IPS DF 6.9 (cell line): Measurements from ENCODE around the gene UBXN6.

Experiments used
- DNase-seq: peaks from one replicate; pipeline ENCODE4 v3.0.0-alpha.2; 2013; ENCODE audit warnings: low read depth, low spot score
- H3K27ac ChIP-seq: one replicate; pipeline ENCODE4 v1.5.1; 2013; ENCODE audit warnings: low read length, control low read depth
- H3K27me3 ChIP-seq: 2 replicates; pipeline ENCODE4 v1.6.1; 2013; ENCODE audit warnings: mild to moderate bottlenecking, low read length; ENCODE audit not compliant: control insufficient read depth, insufficient read depth
- H3K36me3 ChIP-seq: 2 replicates; pipeline ENCODE4 v1.6.1; 2013; ENCODE audit warnings: low read length; ENCODE audit not compliant: control insufficient read depth, insufficient read depth
- H3K4me1 ChIP-seq: 2 replicates; pipeline ENCODE4 v1.6.1; 2013; ENCODE audit warnings: low read length; ENCODE audit not compliant: control insufficient read depth, insufficient read depth
- H3K4me3 ChIP-seq: 2 replicates; pipeline ENCODE4 v1.5.1; 2013; ENCODE audit warnings: mild to moderate bottlenecking, low read length
- H3K9me3 ChIP-seq: 2 replicates; pipeline ENCODE4 v1.6.1; 2013; ENCODE audit warnings: low read length, inconsistent platforms; ENCODE audit not compliant: control insufficient read depth, insufficient read depth
- WGBS: extraction: QIAGEN DNeasy Blood & Tissue Kit; methylation state at CpG from one replicate; pipeline ENCODE4 v1.1.7; 2013; ENCODE audit warnings: mixed read lengths, missing lambda C conversion rate; ENCODE audit not compliant: insufficient read length, insufficient coverage; 5-methylcytosine and 5-hydroxymethylcytosine counted together

Gene UBXN6, protein sequence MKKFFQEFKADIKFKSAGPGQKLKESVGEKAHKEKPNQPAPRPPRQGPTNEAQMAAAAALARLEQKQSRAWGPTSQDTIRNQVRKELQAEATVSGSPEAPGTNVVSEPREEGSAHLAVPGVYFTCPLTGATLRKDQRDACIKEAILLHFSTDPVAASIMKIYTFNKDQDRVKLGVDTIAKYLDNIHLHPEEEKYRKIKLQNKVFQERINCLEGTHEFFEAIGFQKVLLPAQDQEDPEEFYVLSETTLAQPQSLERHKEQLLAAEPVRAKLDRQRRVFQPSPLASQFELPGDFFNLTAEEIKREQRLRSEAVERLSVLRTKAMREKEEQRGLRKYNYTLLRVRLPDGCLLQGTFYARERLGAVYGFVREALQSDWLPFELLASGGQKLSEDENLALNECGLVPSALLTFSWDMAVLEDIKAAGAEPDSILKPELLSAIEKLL

DNA sequence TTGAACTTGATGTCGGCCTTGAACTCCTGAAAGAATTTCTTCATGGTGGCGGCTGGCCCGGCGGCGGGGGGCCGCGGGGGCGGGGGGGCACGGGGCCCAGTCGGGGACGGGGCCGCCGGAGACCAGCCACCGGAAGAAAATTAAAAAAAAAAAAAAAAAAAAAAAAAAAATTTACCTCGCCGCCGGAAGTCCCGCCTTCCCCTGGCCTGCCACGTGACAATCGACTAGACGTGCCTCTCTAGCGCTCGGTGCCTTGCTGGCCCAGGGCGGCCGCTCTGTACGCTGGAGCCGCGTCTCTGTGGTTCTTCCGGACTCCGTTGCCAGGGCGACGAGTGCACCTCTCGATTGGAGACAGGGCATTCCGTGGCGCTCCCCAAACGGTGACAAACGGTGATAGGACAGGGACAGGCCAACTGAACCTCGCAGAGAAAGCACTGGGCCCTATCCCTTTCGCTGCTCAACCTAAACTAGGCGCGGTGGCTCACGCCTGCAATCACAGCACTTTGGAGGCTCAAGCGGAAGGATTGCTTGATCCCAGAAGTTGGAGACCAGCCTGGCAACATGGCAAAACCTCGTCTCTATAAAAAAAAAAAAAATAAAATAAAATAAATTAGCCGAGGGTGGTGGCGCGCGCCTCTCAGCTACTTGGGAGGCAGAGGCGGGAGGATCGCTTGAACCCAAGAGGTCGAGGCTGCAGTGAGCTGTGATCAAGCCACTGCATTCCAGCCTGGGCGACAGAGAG, at the start of gene UBXN6:
Gene UBXN6, minus strand, starts transcription at position 141 of the 742 bp plus-strand sequence. Its CDS starts 97 bp downstream, at position 44.
- Histone ChIP-seq H3K27ac (no peak within 1 kb of the TSS), H3K4me1 (no peaks in the 10 kb centered on the region; the same call in 1 of the 2 replicates), H3K27me3 (no peaks in the 10 kb centered on the region), H3K4me3 (peak within 1 kb of the TSS; percentile 62; the same call in 1 of the 2 replicates), H3K36me3 (no peaks in the 10 kb centered on the region), H3K9me3 (no peaks in the 10 kb centered on the region)
- no CpG with 5 or more reads among the region's 52 CpGs for WGBS
- peak; percentile 98 for DNase-seq

- Histone ChIP-seq H3K36me3 (peaks cover 11% of the 10 kb centered on the region), H3K27me3 (peaks cover 6% of the 10 kb centered on the region; the same call in 1 of the 2 replicates), H3K4me3 (no peak overlapping the region), H3K4me1 (no peaks in the 10 kb centered on the region), H3K9me3 (no peaks in the 10 kb centered on the region), H3K27ac (no peak overlapping the region)
- DNase-seq: no peak
- no CpG with 5 or more reads among the region's 12 CpGs for WGBS
Measured at GRCh38 chr19:4507150-4507452, 49.5 kb upstream of the UBXN6 start.

DNA sequence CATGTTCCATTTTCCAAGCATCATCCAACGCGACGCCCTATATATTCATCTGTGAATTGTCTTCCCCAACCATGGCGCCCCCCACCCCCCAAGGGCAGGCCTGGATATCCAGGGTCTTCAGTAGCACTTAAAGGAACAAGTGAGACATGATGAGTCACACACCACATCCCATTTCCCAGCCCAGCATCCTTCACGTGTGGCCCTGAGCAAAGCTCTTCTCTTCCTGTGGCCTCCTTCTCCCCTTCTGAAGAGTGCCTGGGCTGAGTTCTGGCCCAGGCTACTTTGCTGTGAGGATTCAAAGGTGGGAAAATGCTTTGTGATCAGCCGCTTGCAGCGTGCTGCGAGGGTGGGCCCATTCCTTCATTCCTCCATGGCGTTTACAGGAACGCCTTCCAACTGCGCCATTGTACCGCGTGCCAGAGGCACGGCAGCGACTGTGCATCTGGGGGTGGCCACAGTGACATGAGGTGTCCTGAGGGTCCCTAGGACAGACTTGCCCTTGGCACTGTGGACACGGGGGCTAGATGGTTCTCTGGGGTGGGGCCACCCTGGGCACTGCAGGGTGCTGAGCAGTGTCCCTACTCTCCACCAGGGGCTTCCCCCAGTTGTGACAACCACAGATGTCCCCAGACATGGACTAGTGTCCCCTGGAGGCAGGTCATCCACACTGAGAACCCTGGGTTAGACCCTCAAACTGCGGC, 49.0 kb upstream of the UBXN6 start:
- peaks cover 14% of the 10 kb centered on the region for H3K36me3 ChIP-seq
- H3K4me1 ChIP-seq: no peaks in the 10 kb centered on the region
- no peak for DNase-seq
- no peaks in the 10 kb centered on the region for H3K9me3 ChIP-seq
- WGBS: no CpG with 5 or more reads among the region's 17 CpGs
- peaks cover 3% of the 10 kb centered on the region; the same call in 1 of the 2 replicates for H3K27me3 ChIP-seq
- no peak overlapping the region for H3K4me3 ChIP-seq
- H3K27ac ChIP-seq: no peak overlapping the region

DNA sequence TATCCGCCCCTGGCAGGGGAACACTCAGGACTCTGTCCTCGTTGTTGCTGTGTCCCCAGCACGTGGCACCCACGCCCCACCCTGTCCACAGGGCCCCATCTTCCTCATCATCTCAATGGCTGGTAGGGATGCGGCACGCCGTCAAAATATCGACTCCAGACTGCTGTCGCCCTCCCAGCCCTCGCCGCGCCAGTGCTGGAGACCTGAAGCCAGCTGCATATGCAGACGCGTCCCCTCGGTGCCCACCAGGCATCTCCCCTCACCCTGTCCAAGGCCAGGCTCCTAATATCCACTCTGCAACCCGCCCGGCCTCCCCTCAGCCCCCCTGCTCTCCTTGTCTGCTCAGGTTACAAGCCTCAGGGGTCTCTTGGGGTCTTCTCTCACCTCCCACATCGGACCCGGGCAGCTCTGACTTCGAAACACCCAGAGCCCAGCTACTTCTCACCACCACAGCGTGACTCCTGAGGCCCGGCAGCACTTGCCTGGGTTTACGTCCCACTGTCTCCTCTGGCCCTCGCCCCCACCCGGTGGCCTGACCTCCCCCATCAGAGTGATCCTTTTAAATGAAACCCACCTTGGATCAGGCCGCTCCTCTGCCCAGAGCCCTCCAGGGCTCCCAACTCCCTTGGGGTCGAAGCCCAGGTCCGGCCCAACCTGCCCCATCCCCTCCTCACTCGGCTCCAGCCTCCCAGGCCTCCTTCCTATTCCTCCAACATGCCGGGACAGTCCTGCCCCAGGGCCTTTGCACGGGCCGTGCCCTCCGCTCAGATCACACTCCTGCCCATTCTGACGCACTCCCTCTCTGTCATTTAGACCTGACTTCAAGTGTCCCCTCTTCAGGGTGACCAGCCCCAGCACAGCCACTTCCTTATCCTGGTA, 48.2 kb upstream of the UBXN6 start:
- Histone ChIP-seq H3K9me3 (no peaks in the 10 kb centered on the region), H3K36me3 (peaks cover 22% of the 10 kb centered on the region), H3K4me3 (no peak overlapping the region), H3K27me3 (no peaks in the 10 kb centered on the region), H3K27ac (no peak overlapping the region), H3K4me1 (no peaks in the 10 kb centered on the region)
- no peak for DNase-seq
- no CpG with 5 or more reads among the region's 34 CpGs for WGBS

DNA sequence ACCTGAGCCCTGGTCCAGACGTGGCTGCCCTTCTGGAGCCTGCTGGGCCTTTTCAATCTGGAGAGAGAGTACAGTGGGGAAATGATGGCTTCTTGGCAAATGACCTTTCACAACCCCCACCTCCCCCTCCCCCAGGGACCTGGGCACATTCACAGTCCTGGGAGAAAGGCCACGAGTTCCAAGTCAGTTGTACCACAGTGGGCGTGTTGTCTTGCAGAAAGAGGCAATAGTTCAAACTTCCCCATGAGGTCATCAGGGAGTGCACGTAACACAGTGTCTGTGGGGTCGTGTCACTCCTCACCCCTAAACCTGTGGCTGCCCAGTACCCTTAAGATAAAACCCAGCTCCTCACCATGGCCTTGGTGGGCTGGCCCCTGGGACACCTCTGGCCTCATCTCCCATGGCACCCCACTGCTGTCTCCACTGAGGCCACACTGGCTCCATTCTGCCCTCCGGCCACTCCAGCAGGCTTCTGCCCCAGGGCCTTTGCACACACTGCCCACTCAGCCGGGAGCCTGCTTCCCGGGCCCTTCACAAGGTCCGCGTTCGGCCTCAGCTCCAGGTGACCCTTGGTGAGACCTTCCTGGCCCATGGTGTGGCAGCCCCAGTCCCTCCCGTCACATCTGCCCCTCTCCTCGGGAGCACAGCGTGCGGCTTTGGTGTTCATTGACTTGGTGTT, 47.4 kb upstream of the UBXN6 start:
- Histone ChIP-seq H3K27me3 (no peaks in the 10 kb centered on the region), H3K36me3 (peaks cover 24% of the 10 kb centered on the region), H3K4me1 (no peaks in the 10 kb centered on the region), H3K9me3 (no peaks in the 10 kb centered on the region), H3K27ac (no peak overlapping the region), H3K4me3 (no peak overlapping the region)
- no CpG with 5 or more reads among the region's 15 CpGs for WGBS
- no peak for DNase-seq

DNA sequence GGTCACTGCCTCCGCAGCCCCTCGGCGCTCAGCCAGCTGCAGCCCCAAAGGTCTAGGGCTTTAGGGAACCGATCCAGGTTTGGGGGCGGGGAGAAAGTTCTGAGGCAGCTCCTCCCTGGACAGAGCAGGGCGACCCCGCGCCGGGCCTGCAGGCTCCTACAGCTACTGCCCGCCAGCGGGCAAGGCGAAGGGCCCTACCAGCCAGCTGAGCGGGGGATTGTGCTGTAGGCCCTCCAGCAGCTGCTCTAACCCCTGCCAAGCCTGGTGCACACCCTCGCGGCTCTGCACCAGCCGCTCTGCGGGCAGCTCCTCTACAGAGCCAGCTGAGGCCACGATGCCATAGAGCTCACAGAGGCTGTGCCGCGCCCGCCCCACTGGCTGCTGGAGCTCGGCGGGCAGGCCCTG, 46.7 kb upstream of the UBXN6 start:
- H3K4me3 ChIP-seq: no peak overlapping the region
- H3K36me3 ChIP-seq: peaks cover 24% of the 10 kb centered on the region
- no CpG with 5 or more reads among the region's 23 CpGs for WGBS
- H3K9me3 ChIP-seq: no peaks in the 10 kb centered on the region
- no peaks in the 10 kb centered on the region for H3K27me3 ChIP-seq
- no peak overlapping the region for H3K27ac ChIP-seq
- H3K4me1 ChIP-seq: no peaks in the 10 kb centered on the region
- DNase-seq: no peak

- H3K9me3 ChIP-seq: no peaks in the 10 kb centered on the region
- no peaks in the 10 kb centered on the region for H3K27me3 ChIP-seq
- peaks cover 25% of the 10 kb centered on the region for H3K36me3 ChIP-seq
- H3K4me3 ChIP-seq: no peak overlapping the region
- H3K27ac ChIP-seq: no peak overlapping the region
- H3K4me1 ChIP-seq: no peaks in the 10 kb centered on the region
- no peak for DNase-seq
- no CpG with 5 or more reads among the region's 10 CpGs for WGBS
Measured at GRCh38 chr19:4503825-4504170, 46.2 kb upstream of the UBXN6 start.

- no peak for DNase-seq
- no peak overlapping the region for H3K27ac ChIP-seq
- no peaks in the 10 kb centered on the region for H3K4me1 ChIP-seq
- no peaks in the 10 kb centered on the region for H3K9me3 ChIP-seq
- no peak overlapping the region for H3K4me3 ChIP-seq
- WGBS: no CpG with 5 or more reads among the region's 25 CpGs
- peaks cover 30% of the 10 kb centered on the region for H3K36me3 ChIP-seq
- H3K27me3 ChIP-seq: no peaks in the 10 kb centered on the region
Measured at GRCh38 chr19:4503132-4503824, 45.7 kb upstream of the UBXN6 start.
